ENCODE measurements around the gene R3HDM2.

R3HDM2 gene

DNA sequence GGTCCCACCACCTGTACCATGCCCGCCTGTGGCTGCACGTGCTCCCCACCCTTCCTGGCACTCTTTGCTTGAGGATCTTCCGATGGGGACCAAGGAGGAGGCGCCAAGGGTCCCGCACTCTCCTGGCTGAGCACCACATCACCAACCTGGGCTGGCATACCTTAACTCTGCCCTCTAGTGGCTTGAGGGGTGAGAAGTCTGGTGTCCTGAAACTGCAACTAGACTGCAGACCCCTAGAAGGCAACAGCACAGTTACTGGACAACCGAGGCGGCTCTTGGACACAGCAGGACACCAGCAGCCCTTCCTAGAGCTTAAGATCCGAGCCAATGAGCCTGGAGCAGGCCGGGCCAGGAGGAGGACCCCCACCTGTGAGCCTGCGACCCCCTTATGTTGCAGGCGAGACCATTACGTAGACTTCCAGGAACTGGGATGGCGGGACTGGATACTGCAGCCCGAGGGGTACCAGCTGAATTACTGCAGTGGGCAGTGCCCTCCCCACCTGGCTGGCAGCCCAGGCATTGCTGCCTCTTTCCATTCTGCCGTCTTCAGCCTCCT, 25.4 kb upstream of the R3HDM2 start:
- H3K27ac Mint-ChIP-seq: no peak overlapping the region
- TF ChIP-seq, protein P1, sequence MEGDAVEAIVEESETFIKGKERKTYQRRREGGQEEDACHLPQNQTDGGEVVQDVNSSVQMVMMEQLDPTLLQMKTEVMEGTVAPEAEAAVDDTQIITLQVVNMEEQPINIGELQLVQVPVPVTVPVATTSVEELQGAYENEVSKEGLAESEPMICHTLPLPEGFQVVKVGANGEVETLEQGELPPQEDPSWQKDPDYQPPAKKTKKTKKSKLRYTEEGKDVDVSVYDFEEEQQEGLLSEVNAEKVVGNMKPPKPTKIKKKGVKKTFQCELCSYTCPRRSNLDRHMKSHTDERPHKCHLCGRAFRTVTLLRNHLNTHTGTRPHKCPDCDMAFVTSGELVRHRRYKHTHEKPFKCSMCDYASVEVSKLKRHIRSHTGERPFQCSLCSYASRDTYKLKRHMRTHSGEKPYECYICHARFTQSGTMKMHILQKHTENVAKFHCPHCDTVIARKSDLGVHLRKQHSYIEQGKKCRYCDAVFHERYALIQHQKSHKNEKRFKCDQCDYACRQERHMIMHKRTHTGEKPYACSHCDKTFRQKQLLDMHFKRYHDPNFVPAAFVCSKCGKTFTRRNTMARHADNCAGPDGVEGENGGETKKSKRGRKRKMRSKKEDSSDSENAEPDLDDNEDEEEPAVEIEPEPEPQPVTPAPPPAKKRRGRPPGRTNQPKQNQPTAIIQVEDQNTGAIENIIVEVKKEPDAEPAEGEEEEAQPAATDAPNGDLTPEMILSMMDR (IDR thresholded peaks at IDR 0.05): peak; percentile 58
- H3K27me3 Mint-ChIP-seq (ENCODE audit: low read depth, poor library complexity): peaks cover 18% of the 10 kb centered on the region
- peak; percentile 59 for DNase-seq
- peak overlapping the region; percentile 74 for H3K4me3 Mint-ChIP-seq
- H3K9me3 Mint-ChIP-seq: no peaks in the 10 kb centered on the region
- H3K4me1 Mint-ChIP-seq: peaks cover 77% of the 10 kb centered on the region
- H3K36me3 Mint-ChIP-seq (ENCODE audit: low read depth): no peaks in the 10 kb centered on the region

DNA sequence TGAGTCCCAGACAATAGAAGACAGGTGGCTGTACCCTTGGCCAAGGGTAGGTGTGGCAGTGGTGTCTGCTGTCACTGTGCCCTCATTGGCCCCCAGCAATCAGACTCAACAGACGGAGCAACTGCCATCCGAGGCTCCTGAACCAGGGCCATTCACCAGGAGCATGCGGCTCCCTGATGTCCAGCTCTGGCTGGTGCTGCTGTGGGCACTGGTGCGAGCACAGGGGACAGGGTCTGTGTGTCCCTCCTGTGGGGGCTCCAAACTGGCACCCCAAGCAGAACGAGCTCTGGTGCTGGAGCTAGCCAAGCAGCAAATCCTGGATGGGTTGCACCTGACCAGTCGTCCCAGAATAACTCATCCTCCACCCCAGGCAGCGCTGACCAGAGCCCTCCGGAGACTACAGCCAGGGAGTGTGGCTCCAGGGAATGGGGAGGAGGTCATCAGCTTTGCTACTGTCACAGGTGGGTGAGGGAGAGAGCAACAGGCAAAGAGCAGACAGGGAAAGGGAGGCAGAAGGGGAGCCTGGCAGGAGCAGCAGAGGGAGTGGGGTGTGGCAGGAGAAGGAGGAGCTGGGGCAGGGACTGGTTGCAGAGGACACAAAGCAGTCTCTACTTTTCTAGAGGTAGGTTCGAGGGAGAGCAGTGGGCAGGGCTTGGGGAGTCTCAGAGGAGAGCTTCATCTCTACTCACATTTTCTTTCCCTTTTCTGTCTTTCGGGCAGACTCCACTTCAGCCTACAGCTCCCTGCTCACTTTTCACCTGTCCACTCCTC, 24.7 kb upstream of the R3HDM2 start:
- TF ChIP-seq, protein P1 (IDR thresholded peaks at IDR 0.05): no peak
- Mint-ChIP-seq H3K4me3 (peak overlapping the region; percentile 74), H3K9me3 (no peaks in the 10 kb centered on the region), H3K27ac (no peak overlapping the region), H3K4me1 (peaks cover 77% of the 10 kb centered on the region), H3K36me3 (ENCODE audit: low read depth) (no peaks in the 10 kb centered on the region), H3K27me3 (ENCODE audit: low read depth, poor library complexity) (peaks cover 17% of the 10 kb centered on the region)
- DNase-seq: no peak

DNA sequence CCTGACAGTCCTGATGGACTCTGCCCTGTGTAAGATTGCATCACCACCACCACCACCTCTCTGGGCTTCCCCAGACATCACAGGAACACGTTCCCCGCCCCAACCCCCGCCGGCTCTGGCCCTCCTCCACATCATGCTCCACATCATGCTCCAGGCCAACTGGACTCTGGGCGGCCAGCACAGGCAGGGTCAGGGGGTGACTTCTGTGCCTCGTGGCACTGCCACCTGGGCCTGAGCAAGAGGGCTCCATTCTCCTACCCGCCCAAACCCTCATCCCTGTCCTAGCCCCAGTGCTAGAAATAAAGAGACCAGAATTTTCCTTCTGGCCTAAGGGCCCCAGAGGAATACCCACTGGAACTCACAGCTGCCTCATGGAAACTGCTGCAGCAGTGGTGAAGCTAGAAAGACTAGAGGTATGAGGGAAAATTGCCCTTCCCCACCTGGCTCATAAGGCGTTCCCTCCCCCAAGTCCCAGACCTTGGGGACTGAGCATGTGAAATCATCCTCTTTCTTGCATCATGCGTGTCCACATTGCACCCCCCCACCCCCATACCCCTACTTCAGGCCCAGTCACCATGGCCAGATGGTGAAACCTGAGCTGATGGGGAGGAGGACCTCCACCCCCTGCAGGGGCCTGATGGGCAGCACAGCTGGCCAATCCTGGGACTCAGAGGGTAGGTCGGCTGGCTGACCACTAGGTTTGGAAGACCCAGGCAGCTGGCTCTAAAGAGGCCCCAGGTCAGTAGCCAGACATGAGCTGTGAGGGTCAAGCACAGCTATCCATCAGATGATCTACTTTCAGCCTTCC, 23.9 kb upstream of the R3HDM2 start, which contains the start of gene INHBE:
Gene INHBE (plus strand): TSS at position 742 of the 808 bp plus-strand sequence. CDS start 230 bp downstream, outside the sequence.
- H3K4me3 Mint-ChIP-seq: peak within 1 kb of the TSS; percentile 74
- no peaks in the 10 kb centered on the region for H3K36me3 Mint-ChIP-seq (ENCODE audit: low read depth)
- TF ChIP-seq, protein P1 (IDR thresholded peaks at IDR 0.05): no peak
- H3K4me1 Mint-ChIP-seq: peaks cover 71% of the 10 kb centered on the region
- H3K9me3 Mint-ChIP-seq: no peaks in the 10 kb centered on the region
- no peak within 1 kb of the TSS for H3K27ac Mint-ChIP-seq
- peaks cover 11% of the 10 kb centered on the region for H3K27me3 Mint-ChIP-seq (ENCODE audit: low read depth, poor library complexity)
- DNase-seq: peak; percentile 74

- Mint-ChIP-seq H3K4me3 (no peak overlapping the region), H3K36me3 (ENCODE audit: low read depth) (no peaks in the 10 kb centered on the region), H3K9me3 (no peaks in the 10 kb centered on the region), H3K4me1 (peaks cover 65% of the 10 kb centered on the region), H3K27ac (no peak overlapping the region), H3K27me3 (ENCODE audit: low read depth, poor library complexity) (peaks cover 9% of the 10 kb centered on the region)
- no peak for DNase-seq
- TF ChIP-seq, protein P1 (IDR thresholded peaks at IDR 0.05): no peak
Measured at GRCh38 chr12:57454213-57454565, 23.3 kb upstream of the R3HDM2 start.

- Mint-ChIP-seq H3K4me1 (peaks cover 54% of the 10 kb centered on the region), H3K9me3 (peaks cover 4% of the 10 kb centered on the region), H3K27me3 (ENCODE audit: low read depth, poor library complexity) (peaks cover 9% of the 10 kb centered on the region), H3K36me3 (ENCODE audit: low read depth) (no peaks in the 10 kb centered on the region), H3K4me3 (no peak overlapping the region), H3K27ac (no peak overlapping the region)
- peak; percentile 90 for DNase-seq
- TF ChIP-seq, protein P1 (IDR thresholded peaks at IDR 0.05): peak; percentile 84
Measured at GRCh38 chr12:57452937-57453509, 22.2 kb upstream of the R3HDM2 start.
